Stimulated activated CD8-positive, alpha-beta memory T cell treated with anti-CD3 and anti-CD28 coated beads, Interleukin-15, amount 100 ng/mL, for 4 hours (primary cell): ENCODE results near the gene AXIN2.
"Not testable (repeated sequence)": the region's sequence is repeated elsewhere in the genome, so short reads cannot be mapped to it uniquely, and the experiment has no call there.

Experiments
- DNase-seq, 2 donors: peaks; one replicate each; pipeline ENCODE4 v3.0.0-alpha.2; 2020; ENCODE audit warnings: low read depth in 2 of 2

The AXIN2 gene

DNA sequence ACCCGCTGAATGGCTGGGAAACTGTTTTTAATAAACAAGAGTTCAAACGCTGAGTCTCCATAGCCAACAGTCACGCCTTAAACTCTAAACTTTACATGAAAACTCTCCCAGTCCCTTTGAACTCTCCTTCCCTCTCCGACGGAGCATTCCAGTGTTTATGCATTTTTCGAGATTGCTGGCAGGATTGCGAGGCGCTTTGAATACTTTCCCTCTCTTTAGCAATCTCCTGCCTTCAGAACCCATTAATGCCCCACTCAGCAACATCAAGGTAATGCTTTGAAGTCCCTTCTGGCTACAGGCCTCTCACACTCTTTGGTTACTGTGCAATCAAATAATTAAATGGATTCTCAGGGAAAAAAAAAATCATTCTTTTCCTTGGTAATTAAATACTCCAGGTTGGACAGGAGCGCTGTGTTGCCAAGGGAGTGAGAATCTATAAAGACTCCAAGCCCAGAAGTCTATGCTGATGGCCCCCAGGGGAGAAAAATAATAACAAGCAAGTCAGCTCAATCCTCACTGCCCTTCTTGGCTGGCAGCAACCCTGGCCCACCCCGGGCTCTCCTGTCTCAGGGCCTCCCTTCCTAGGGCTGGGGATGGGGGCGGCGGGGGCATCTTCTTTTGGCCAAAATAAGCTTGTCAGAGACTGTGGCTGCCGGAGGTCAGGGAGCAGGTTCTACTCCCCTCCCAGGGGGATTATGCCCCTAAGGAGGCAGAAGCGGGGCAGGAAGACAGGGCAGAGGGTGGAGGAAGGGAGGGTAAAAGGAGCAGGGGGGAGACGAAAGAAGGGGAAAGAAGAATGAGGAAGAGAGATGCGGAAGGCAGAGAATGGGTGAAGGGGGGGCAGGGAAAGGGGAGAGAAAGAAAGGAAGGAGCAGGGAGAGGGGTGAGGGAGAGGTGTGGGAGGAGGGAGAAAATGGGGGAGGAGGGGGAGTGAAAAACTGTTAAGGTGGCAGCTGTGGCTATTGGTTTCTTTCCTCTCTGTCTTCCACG, 45.2 kb downstream of the AXIN2 start:
- DNase-seq: no peak

DNA sequence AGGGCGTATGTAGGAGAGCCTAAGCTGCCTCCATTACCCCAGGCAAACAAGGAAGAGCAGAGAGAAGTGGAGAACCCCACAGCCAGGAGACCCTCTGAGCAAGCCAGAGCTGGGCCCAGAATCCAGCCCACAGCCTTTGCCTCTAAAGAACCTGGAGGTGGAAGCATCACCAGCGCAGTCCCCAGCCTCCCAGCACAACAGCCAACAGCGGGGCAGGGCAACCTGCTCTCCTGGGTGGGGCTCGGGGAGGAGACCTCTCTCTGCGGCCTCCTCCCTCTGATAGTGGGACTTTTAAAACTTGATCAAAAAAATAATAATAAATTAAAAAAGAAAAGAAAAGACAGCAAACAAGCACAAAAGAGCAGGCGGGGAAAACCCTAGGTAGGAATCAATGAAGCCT, 45.9 kb downstream of the AXIN2 start:
- DNase-seq: no peak

GRCh38 chr17:65514541-65514940, 46.9 kb downstream of the AXIN2 start:
- no peak for DNase-seq

GRCh38 chr17:65514082-65514481, 47.4 kb downstream of the AXIN2 start:
- no peak for DNase-seq

- DNase-seq: no peak
Observed at GRCh38 chr17:65511316-65511715, 50.1 kb downstream of the AXIN2 start.

DNA sequence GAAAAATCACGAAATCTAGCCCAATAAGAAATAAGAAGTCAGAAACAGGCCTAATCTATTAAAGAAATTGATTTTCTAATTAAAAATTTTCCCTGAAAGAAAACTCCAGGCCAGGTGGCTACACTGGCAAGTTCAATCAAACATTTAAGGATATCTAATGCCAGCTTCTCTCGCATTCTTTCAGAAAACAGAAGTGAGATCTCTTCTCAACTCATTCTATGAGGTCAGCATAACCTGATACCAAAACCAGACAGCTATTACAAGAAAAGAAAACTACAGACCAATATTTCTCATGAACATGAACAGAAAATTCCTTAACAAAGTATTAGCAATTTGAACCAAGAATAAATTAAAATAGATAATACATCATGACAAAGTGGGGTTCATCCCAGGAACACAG, 52.4 kb downstream of the AXIN2 start:
- no peak for DNase-seq

DNA sequence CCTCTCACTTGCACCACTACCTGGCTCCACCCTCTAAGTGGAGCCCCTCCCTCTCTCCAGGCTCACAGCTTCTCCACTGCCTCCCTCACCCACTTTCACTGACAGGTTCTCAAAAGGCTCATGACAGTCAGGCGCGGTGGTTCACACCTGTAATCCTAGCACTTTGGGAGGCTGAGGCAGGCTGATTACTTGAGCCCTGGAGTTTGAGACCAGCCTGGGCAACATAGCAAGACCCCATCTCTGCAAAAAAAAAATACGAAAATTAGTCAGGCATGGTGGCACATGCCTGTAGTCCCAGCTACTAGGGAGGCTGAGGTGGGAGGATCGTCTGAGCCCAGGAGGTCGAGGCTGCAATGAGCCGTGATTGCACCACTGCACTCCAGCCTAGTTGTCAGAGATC, 56.8 kb downstream of the AXIN2 start:
- DNase-seq: not testable (repeated sequence)

DNA sequence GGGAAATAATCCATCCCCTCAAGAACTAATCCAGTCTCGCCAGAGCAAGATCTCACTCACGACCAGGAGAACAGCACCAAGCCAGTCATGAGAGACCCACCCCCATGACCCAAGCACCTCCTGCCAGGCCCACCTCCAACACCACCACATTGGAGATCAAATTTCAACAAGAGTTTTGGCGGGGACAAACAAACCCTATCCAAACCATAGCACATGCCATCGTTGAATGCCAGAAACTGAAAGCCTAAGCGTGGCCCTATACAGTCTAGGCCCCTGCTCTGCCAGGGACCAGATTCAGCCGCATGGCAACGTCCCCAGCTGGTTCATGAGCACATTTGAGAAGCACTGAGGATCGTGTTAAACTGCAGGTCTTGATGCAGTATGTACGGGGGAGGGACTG, 57.3 kb downstream of the AXIN2 start:
- DNase-seq: no peak

GRCh38 chr17:65503557-65503956, 57.9 kb downstream of the AXIN2 start:
- no peak for DNase-seq

DNA sequence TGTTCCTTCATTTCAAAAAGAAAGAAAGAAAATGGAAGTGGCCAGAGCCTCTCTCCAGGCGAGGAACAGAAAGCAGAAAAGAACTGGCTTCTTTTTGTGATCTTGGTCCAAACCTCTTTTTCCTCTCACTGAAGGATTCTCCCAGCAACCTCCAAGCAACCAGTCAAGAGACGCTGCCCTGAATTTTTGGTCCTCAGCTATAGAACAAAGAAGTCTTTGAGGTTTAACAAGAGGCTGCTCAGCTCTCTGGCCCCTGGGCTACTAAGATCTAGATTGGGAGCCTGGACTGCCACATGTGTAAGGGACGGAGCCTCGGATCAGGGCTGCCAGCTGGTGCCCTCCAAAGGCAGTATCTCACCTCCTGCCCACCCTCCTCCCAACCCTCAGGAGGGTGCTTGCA, 62.6 kb downstream of the AXIN2 start:
- no peak for DNase-seq

DNA sequence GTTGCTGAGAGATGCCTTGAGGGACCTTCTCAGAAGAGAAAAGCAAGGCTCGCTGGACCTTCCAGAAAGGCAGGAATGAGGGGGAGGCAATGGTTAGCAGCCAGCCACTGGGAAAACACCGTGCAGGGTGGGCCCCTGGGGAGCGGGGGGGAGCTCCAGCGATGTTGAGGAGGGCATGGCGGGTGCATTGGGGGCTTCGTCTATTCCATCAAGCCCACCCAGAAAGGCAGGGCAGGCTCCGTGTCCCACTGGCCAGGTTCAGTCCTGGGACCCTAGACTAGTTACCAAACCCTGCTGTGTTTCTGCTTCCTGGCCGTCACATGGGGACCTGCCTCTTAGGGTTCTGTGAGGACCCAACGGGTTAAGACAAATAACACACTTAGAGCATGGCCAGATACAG, 64.6 kb downstream of the AXIN2 start:
- no peak for DNase-seq

DNA sequence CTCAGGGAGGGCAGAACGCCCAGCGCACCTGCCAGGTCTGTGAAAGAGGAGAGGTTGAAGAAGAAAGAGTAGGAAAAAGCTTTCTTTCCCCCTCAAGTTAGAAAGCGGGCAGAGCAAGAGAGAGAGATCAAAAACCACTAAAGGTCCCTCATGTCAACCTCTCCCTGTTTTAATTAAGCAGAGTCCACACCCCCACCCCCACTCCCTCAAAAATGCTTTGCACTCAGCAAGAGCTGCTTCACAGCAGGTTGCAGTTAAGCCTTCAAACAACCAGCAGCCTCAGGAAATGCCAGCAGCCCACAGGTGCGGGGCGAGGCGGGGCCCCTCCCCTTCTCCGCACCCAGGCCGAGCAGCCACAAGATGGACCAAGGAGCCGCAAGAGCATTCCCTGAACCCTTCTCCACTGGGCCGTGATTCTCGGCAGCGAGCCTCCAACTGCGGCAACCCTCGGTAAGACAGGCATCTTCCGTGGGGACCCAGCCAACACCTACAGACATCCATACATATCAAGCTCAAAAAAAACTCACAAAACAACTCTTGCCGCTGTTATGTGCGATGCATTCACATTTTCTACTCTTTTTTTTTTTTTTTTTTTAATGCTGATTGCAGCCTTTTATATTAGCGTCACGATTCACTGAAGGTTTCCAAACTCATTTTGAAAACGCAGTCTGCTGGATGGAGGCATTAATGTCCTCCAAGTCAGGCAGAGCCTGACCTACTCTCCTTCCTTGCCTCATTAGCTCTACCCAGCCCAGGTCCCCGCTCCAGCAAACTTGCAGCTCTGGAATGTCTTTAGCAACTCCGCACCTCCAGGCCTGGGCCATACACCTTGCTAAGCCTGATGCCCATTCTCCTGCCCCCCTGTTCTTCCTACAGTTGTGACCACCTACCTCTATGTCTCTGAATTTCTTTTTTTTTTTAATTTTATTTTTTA, 66.1 kb downstream of the AXIN2 start:
- no peak for DNase-seq

GRCh38 chr17:65489413-65490155, 71.9 kb downstream of the AXIN2 start:
- no peak for DNase-seq

DNA sequence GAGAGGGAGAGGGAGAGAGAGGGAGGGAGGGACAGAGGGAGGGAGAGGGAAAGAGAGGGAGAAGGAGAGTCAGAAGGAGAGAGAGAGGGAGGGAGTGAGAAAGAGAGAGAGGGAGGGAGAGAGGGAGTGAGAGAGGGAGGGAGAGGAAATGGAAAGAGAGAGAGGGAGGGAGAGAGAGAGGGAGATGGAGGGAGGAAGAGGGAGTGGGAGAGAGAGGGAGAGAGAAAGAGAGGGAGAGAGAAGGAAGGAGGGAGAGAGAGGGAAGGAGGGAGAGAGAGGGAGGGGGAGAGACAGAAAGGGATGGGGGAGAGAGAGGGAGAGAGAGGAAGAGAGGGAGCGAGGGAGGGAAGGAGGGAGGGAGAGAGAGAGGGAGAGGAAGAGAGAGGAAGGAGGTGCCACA, 72.8 kb downstream of the AXIN2 start:
- DNase-seq: no peak

DNA sequence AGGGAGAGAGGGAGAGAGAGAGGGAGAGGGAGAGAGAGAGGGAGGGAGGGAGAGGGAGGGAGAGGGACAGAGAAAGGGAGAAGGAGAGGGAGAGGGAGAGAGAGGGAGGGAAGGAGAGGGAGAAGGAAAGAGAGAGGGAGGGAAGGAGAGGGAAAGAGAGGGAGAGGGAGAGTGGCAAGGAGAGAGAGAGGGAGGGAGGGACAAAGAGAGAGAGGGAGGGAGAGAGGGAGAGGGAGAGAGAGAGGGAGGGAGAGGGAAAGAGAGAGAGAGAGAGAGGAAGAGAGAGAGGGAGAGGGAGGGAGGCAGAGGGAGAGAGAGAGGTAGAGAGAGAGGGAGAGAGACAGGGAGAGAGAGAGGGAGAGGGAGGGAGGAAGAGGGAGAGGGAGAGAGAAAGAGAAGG, 73.5 kb downstream of the AXIN2 start:
- no peak for DNase-seq

DNA sequence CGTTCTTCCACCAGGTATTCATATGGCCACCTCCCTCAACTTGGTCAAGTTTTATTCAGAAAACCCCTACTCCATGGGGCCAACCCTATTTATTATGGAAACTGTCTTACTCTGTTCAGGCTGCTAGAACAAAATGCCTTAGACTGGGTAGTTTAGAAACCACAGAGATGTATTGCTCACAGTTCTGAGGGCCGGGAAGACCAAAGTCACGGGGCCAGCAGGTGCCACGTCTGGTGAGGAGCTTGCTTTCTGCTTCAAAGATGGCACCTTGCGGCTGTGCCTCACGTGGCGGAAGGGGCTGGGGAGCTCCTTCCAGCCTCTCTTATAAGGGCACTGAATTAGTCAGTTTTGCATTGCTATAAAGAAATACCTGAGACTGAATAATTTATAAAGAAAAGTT, 74.3 kb downstream of the AXIN2 start:
- no peak for DNase-seq

GRCh38 chr17:65485388-65486299, 75.8 kb downstream of the AXIN2 start:
- DNase-seq: no peak

GRCh38 chr17:65484405-65484804, 77.0 kb downstream of the AXIN2 start:
- DNase-seq: not testable (repeated sequence)

DNA sequence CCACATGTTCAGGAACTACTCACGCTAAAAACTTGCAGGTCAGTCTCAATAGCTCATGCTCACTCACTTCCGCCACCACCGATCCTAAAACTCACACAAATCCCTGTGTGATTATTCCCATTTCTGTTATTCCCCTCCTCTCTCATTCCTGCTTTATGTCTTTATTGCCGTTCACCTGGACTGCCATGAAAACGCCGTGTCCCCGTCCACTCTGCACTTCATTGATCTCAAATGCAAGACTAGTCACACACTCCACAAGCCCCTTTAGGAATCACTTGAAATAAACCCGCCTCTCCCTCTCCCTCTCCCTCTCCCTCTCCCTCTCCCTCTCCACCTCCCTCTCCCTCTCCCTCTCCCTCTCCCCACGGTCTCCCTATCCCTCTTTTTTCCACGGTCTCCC, 78.0 kb downstream of the AXIN2 start:
- no peak for DNase-seq

DNA sequence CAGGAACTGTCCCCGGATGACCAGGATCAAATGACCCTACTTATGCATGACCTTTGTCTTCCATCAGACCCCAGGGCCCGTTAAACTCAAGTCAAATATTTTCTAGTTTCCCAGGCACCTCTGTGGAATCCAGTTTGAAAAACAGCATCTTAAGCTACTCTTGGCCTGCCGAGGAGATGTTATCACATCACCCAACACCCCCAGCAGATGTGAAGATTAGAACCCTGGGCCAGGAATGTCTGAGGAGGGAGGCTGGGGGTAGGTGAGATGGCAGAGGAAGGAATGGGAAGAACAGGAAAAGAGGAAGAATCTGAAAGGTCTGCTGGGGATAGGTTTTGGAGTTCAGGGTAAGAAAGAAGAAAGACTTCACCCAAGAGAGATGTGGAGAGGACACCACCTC, 79.2 kb downstream of the AXIN2 start:
- no peak for DNase-seq

DNA sequence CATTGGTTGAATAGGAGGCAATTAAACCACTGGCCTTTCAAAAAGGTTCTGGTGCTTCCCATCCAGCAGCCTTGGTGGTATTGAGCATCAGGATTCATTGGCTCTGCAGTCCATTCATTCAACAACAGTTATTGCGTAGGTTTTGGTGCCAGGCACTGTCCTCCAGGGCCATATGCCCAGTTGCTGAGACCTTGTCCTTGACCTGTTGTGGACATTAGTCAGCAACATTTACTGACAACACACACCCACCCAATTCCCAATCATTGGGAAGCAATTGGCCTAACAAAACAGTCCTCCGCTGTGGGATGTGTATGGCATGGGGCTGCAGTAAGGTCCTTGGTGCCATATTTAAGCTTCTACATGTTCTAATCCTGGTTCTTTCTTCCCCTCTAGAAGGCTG, 82.2 kb downstream of the AXIN2 start:
- DNase-seq: no peak
